IMR-90 (cell line): ENCODE data around the gene PTGDR. TPM values are rescaled to one million over a fixed set of nuclear protein-coding genes. Genes with fewer than 3 reads are reported as not detected.

ENCODE experiments used
- ATAC-seq: fragments of 200-7000 bp; cut with Tn5 transposase; 2 replicates; pipeline ENCODE4 v1.9.1; 2020; ENCODE audit warnings: low read depth, mild to moderate bottlenecking, moderate library complexity
- BruUV-seq: library from RNA; stranded (reverse); fragments of 400-500 nt; replicated peaks from 2 replicates; lab custom pipeline; 2021; lab: Mats Ljungman, UMichigan
- CTCF ChIA-PET: fragments of 300-600 bp; formaldehyde crosslinking; extraction: SDS; loops from one replicate; lab custom pipeline; 2021; ENCODE audit warnings: antibody characterized with exemption; lab: Yijun Ruan, JAX
- POLR2A ChIA-PET: fragments of 300-600 bp; sonication (Branson Sonifier 250); formaldehyde crosslinking; loops from one replicate; lab custom pipeline; 2022; ENCODE audit warnings: antibody characterized with exemption; ENCODE audit not compliant: unreplicated experiment; lab: Charles Lee
- DNase-seq: peaks from one replicate; pipeline ENCODE4 v3.0.0; 2013
- H2AFZ ChIP-seq: replicated peaks from 2 replicates; pipeline ENCODE3; 2013; ENCODE audit warnings: low read length, mild to moderate bottlenecking; ENCODE audit not compliant: poor library complexity
- H2AK5ac ChIP-seq: 2 replicates; pipeline ENCODE4 v1.6.1; 2013; ENCODE audit warnings: low read depth, low read length, inconsistent platforms
- H2AK9ac ChIP-seq: replicated peaks from 2 replicates; pipeline ENCODE3; 2013; ENCODE audit warnings: mild to moderate bottlenecking, low read depth, low read length, moderate library complexity; ENCODE audit not compliant: poor library complexity
- H2BK120ac ChIP-seq: 2 replicates; pipeline ENCODE4 v1.6.1; 2013; ENCODE audit warnings: low read depth, low read length, inconsistent platforms
- H2BK15ac ChIP-seq: 3 replicates; pipeline ENCODE4 v1.6.1; 2013; ENCODE audit warnings: low read depth, low read length, inconsistent platforms
- H2BK20ac ChIP-seq: 2 replicates; pipeline ENCODE4 v1.6.1; 2013; ENCODE audit warnings: low read depth, mild to moderate bottlenecking, inconsistent platforms, low read length, moderate library complexity
- H2BK5ac ChIP-seq: 2 replicates; pipeline ENCODE4 v1.6.1; 2013; ENCODE audit warnings: mild to moderate bottlenecking, low read depth, low read length, inconsistent platforms; ENCODE audit not compliant: poor library complexity, severe bottlenecking
- H3K14ac ChIP-seq: replicated peaks from 2 replicates; pipeline ENCODE4 v1.6.1; 2013; ENCODE audit warnings: low read depth, low read length, inconsistent platforms
- H3K18ac ChIP-seq: 2 replicates; pipeline ENCODE4 v1.6.1; 2013; ENCODE audit warnings: low read depth, low read length, control low read depth
- H3K23ac ChIP-seq: 2 replicates; pipeline ENCODE4 v1.6.1; 2013; ENCODE audit warnings: low read depth, low read length, inconsistent platforms
- H3K27ac ChIP-seq: 2 replicates; pipeline ENCODE4 v1.5.1; 2013; ENCODE audit warnings: mild to moderate bottlenecking, control low read depth, low read length; ENCODE audit not compliant: insufficient read depth
- H3K27me3 ChIP-seq: 2 replicates; pipeline ENCODE4 v1.6.1; 2013; ENCODE audit warnings: low read length; ENCODE audit not compliant: control insufficient read depth, insufficient read depth
- H3K36me3 ChIP-seq: 2 replicates; pipeline ENCODE4 v1.6.1; 2013; ENCODE audit warnings: low read length, mixed read lengths; ENCODE audit not compliant: control insufficient read depth, insufficient read depth
- H3K4ac ChIP-seq: 2 replicates; pipeline ENCODE4 v1.6.1; 2013; ENCODE audit warnings: low read depth, low read length, inconsistent platforms
- H3K4me1 ChIP-seq: 2 replicates; pipeline ENCODE4 v1.6.1; 2013; ENCODE audit warnings: low read length, mixed read lengths; ENCODE audit not compliant: control insufficient read depth, insufficient read depth
- H3K4me2 ChIP-seq: 2 replicates; pipeline ENCODE4 v1.6.1; 2013; ENCODE audit warnings: low read depth, mild to moderate bottlenecking, control low read depth, low read length, moderate library complexity
- H3K4me3 ChIP-seq: 2 replicates; pipeline ENCODE4 v1.5.1; 2013; ENCODE audit warnings: low read depth, mild to moderate bottlenecking, control low read depth, low read length, moderate library complexity; ENCODE audit not compliant: insufficient read depth
- H3K56ac ChIP-seq: 2 replicates; pipeline ENCODE4 v1.6.1; 2013; ENCODE audit warnings: low read length, inconsistent platforms; ENCODE audit not compliant: insufficient read depth; ENCODE audit errors: extremely low read depth
- H3K79me1 ChIP-seq, 2 experiments: 2 replicates each; pipeline ENCODE4 v1.6.1; 2013; ENCODE audit warnings: low read length in 2 of 2, inconsistent platforms in 1 of 2, low read depth in 1 of 2
- H3K9ac ChIP-seq: 2 replicates; pipeline ENCODE4 v1.6.1; 2013; ENCODE audit warnings: low read depth, low read length, control low read depth
- H3K9me1 ChIP-seq: 2 replicates; pipeline ENCODE4 v1.6.1; 2013; ENCODE audit warnings: low read length, inconsistent platforms; ENCODE audit not compliant: insufficient read depth
- H3K9me3 ChIP-seq: 2 replicates; pipeline ENCODE4 v1.6.1; 2013; ENCODE audit warnings: low read length; ENCODE audit not compliant: control insufficient read depth, insufficient read depth
- H4K20me1 ChIP-seq: 2 replicates; pipeline ENCODE4 v1.6.1; 2013; ENCODE audit warnings: low read length, inconsistent platforms; ENCODE audit not compliant: insufficient read depth
- H4K5ac ChIP-seq: 2 replicates; pipeline ENCODE4 v1.6.1; 2013; ENCODE audit warnings: mild to moderate bottlenecking, low read depth, low read length, control low read depth
- H4K8ac ChIP-seq, 2 experiments: 2 replicates each; pipeline ENCODE4 v1.6.1; 2013; ENCODE audit warnings: low read depth in 2 of 2, low read length in 2 of 2, control low read depth in 1 of 2, inconsistent platforms in 1 of 2
- H4K91ac ChIP-seq: 2 replicates; pipeline ENCODE4 v1.6.1; 2013; ENCODE audit warnings: low read depth, low read length, inconsistent platforms; ENCODE audit not compliant: insufficient read depth
- BHLHE40 ChIP-seq: fragments of 150-350 bp; IDR thresholded peaks from 2 replicates; pipeline ENCODE4 v1.6.1; 2016; ENCODE audit warnings: mild to moderate bottlenecking, low read depth, low read length
- CEBPB ChIP-seq: IDR thresholded peaks from 2 replicates; pipeline ENCODE4 v1.6.1; 2012; ENCODE audit warnings: low read depth, low read length, improper control_type of control experiment
- ELK1 ChIP-seq: fragments of 150-350 bp; IDR thresholded peaks from 2 replicates; pipeline ENCODE4 v1.6.1; 2016; ENCODE audit warnings: low read depth, mild to moderate bottlenecking, low read length, moderate library complexity, borderline replicate concordance
- MAZ ChIP-seq: IDR thresholded peaks from 2 replicates; pipeline ENCODE4 v1.6.1; 2012; ENCODE audit warnings: low read depth, mild to moderate bottlenecking, low read length, improper control_type of control experiment, moderate library complexity, borderline replicate concordance
- NFE2L2 ChIP-seq: fragments of 150-350 bp; IDR thresholded peaks from 2 replicates; pipeline ENCODE4 v1.6.1; 2016; ENCODE audit warnings: low read depth, mild to moderate bottlenecking, low read length
- RCOR1 ChIP-seq: IDR thresholded peaks from 2 replicates; pipeline ENCODE4 v1.6.1; 2012; ENCODE audit warnings: mild to moderate bottlenecking, low read length, improper control_type of control experiment; ENCODE audit not compliant: insufficient replicate concordance
- USF2 ChIP-seq: fragments of 150-350 bp; IDR thresholded peaks from 2 replicates; pipeline ENCODE4 v1.6.1; 2017; ENCODE audit warnings: mild to moderate bottlenecking, antibody characterized with exemption, low read length, low read depth
- WGBS, 2 experiments: methylation state at CpG; one replicate each; pipeline versions ENCODE4 v1.1.5 to v1.1.7; 2013; ENCODE audit warnings: missing lambda C conversion rate in 2 of 2; ENCODE audit not compliant: insufficient read length in 1 of 2; ENCODE audit errors: extremely low coverage in 2 of 2; 5-methylcytosine and 5-hydroxymethylcytosine counted together
- dilution Hi-C: fragments of 300-500 bp; cut with HindIII; formaldehyde crosslinking; loops from one replicate; pipeline ENCODE4 v1.14.3; 2018; ENCODE audit warnings: low sequenced_read_pairs; ENCODE audit not compliant: unreplicated experiment
- in situ Hi-C: fragments of 300-500 bp; cut with MboI; formaldehyde crosslinking; loops from 3 replicates; pipeline ENCODE4 v1.14.3; 2019; ENCODE audit warnings: low sequenced_read_pairs, inconsistent platforms, mixed read lengths
- intact Hi-C: fragments of 100-400 bp; cut with micrococcal nuclease; formaldehyde crosslinking; loops from 2 replicates; pipeline ENCODE4 v1.10.0; 2022
- polyA plus RNA-seq, 3 experiments: library from polyadenylated mRNA; depleted of rRNA; stranded (reverse); fragments of >200 nt; gene quantifications; 2 replicates each; pipeline ENCODE4 v1.2.3, GENCODE V29; 2012; ENCODE audit warnings: low replicate concordance in 1 of 3
- total RNA-seq: library from RNA; depleted of rRNA; stranded (reverse); fragments of >200 nt; gene quantifications from 2 replicates; pipeline ENCODE4 v1.2.3, GENCODE V29; 2012

The PTGDR gene
- total and polyA plus RNA-seq, 2 of the 4 experiments (the other 2 are of a cell fraction): not detected

GRCh38 chr14:52244328-52244727 lies 23.2 kb upstream of the PTGDR start (continued):
- TF ChIP-seq USF2 (no peak), NFE2L2 (no peak), CEBPB (no peak), MAZ (no peak), RCOR1 (no peak)

- intact Hi-C loops (no loop called here), in situ Hi-C loops (no loop called here), dilution Hi-C loops (no loop called here)
- no peak overlapping the region for H2AK5ac ChIP-seq
- H4K5ac ChIP-seq: no peak overlapping the region
- no peak overlapping the region for H3K4me2 ChIP-seq
- H2AFZ ChIP-seq: no peak overlapping the region
- no peak overlapping the region for H2AK9ac ChIP-seq
- H2BK15ac ChIP-seq: no peak overlapping the region
- H3K23ac ChIP-seq: no peak overlapping the region
- no peak overlapping the region for H3K56ac ChIP-seq
- no peak overlapping the region for H3K27ac ChIP-seq
- H3K9ac ChIP-seq: no peak overlapping the region
- no peaks in the 10 kb centered on the region for H3K79me1 ChIP-seq
- H3K4me1 ChIP-seq: peaks cover 8% of the 10 kb centered on the region
- H2BK120ac ChIP-seq: no peak overlapping the region
- peaks cover 2% of the 10 kb centered on the region; the same call in 1 of the 2 replicates for H3K27me3 ChIP-seq
- no TSS peak for BruUV-seq
- H2BK20ac ChIP-seq: no peak overlapping the region
- H3K36me3 ChIP-seq: no peaks in the 10 kb centered on the region
- WGBS, 2 experiments: no CpG with 5 or more reads among the region's 3 CpGs
- H2BK5ac ChIP-seq: no peak overlapping the region
- TF ChIP-seq ELK1: no peak
- no peak for TF ChIP-seq BHLHE40
- no peak for TF ChIP-seq CEBPB
- ChIA-PET CTCF (no interaction called here), POLR2A (no interaction called here)
- H4K20me1 ChIP-seq: no peaks in the 10 kb centered on the region; the same call in 1 of the 2 replicates
- no peak overlapping the region for H3K4me3 ChIP-seq
- H3K9me3 ChIP-seq: 0 out of 2 replicates have a peak, but pooled peaks cover 2% of the 10 kb centered on the region
- peaks cover 4% of the 10 kb centered on the region; the same call in 1 of the 2 replicates for H3K9me1 ChIP-seq
- H4K8ac ChIP-seq: no peak overlapping the region
- no peak overlapping the region for H4K91ac ChIP-seq
- no peak overlapping the region for H3K4ac ChIP-seq
- H3K14ac ChIP-seq: no peak overlapping the region
- DNase-seq (no peak), ATAC-seq (no peak)
- no peak overlapping the region for H3K18ac ChIP-seq
Observed at GRCh38 chr14:52244997-52245396, 22.5 kb upstream of the PTGDR start.
